ENCODE results near the gene ZC3H12D. TPM values are rescaled to one million over a fixed set of nuclear protein-coding genes. Genes with fewer than 3 reads are reported as not detected.
A peak's percentile ranks its signal among the peaks of the same experiment; 100 is the strongest.

The ZC3H12D gene
- total and polyA plus RNA-seq, 2 of the 13 experiments (the other 11 are each of a cell fraction or from before 2014, with no cell fraction given), result 1.2 to 2.7 TPM

GRCh38 chr6:149431905-149432775, 52.7 kb downstream of the ZC3H12D start (continued):
- no peak for TF ChIP-seq MXD4 (CRISPR knock-in tag; IDR thresholded peaks at IDR 0.05)
- 0 out of 2 replicates have a peak, but pooled peaks have one; percentile 71 for TF ChIP-seq FOXC1 (CRISPR knock-in tag; IDR thresholded peaks at IDR 0.05; ENCODE audit: borderline replicate concordance)
- no peak for TF ChIP-seq GABPA (IDR thresholded peaks at IDR 0.05; ENCODE audit: low read depth, low read length)
- no peak for TF ChIP-seq GABPA (CRISPR knock-in tag; IDR thresholded peaks at IDR 0.05; ENCODE audit: low read depth)
- no peak for TF ChIP-seq ZNF441 (CRISPR knock-in tag; IDR thresholded peaks at IDR 0.05; ENCODE audit: borderline replicate concordance)
- TF ChIP-seq ZFP36 (IDR thresholded peaks at IDR 0.05; ENCODE audit: borderline replicate concordance, low read depth, low read length, partially characterized antibody), result peak; percentile 49
- no peak for TF ChIP-seq ZNF343 (CRISPR knock-in tag; IDR thresholded peaks at IDR 0.05)
- TF ChIP-seq SALL1 (CRISPR knock-in tag; IDR thresholded peaks at IDR 0.05), result peak; percentile 91; the same call in 1 of the 2 replicates
- TF ChIP-seq, protein P1, sequence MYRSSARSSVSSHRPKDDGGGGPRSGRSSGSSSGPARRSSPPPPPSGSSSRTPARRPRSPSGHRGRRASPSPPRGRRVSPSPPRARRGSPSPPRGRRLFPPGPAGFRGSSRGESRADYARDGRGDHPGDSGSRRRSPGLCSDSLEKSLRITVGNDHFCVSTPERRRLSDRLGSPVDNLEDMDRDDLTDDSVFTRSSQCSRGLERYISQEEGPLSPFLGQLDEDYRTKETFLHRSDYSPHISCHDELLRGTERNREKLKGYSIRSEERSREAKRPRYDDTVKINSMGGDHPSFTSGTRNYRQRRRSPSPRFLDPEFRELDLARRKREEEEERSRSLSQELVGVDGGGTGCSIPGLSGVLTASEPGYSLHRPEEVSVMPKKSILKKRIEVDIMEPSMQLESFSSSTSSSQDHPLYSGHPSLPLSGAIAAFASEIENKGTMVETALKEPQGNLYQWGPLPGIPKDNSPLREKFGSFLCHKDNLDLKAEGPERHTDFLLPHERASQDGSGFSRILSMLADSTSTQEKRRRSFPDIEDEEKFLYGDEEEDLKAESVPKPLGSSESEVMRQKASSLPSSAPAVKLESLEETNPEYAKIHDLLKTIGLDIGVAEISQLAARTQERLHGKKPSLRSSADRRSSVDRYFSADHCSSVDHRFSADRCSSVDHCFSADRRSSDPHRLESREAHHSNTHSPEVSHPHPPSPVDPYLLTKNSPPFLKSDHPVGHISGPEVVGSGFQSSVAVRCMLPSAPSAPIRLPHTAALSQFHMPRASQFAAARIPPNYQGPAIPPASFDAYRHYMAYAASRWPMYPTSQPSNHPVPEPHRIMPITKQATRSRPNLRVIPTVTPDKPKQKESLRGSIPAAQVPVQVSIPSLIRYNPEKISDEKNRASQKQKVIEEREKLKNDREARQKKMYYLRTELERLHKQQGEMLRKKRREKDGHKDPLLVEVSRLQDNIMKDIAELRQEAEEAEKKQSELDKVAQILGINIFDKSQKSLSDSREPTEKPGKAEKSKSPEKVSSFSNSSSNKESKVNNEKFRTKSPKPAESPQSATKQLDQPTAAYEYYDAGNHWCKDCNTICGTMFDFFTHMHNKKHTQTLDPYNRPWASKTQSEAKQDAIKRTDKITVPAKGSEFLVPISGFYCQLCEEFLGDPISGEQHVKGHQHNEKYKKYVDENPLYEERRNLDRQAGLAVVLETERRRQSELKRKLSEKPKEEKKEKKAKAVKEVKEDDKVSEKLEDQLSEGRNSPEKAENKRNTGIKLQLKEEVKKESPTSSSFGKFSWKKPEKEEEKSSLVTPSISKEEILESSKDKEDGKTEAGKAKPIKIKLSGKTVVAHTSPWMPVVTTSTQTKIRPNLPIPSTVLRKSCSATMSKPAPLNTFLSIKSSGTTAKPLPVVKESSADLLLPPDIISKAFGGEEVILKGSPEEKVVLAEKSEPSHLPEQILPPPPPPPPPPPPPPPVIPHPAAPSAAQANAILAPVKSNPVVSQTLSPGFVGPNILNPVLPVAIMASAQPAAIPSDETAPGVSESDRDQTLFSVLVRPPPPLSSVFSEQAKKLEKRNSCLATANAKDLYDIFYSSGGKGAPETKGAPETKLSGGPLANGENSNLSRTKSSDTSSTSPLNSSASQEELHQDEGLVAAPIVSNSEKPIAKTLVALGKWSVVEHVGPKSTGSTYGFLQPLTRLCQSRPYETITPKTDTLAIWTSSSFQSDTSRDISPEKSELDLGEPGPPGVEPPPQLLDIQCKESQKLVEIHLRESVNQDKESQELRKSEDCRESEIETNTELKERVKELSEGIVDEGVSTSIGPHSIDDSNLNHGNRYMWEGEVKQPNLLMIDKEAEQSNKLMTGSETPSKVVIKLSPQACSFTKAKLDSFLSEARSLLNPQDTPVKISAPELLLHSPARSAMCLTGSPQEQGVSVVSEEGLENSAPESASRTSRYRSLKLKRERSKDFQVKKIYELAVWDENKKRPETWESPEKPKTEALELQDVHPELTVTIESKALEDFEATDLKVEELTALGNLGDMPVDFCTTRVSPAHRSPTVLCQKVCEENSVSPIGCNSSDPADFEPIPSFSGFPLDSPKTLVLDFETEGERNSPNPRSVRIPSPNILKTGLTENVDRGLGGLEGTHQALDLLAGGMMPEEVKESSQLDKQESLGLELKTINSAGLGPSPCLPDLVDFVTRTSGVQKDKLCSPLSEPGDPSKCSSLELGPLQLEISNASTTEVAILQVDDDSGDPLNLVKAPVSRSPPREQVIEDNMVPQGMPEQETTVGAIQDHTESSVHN (CRISPR knock-in tag; IDR thresholded peaks at IDR 0.05), result no peak
- TF ChIP-seq ZNF670 (CRISPR knock-in tag; IDR thresholded peaks at IDR 0.05; ENCODE audit: borderline replicate concordance), result no peak
- TF ChIP-seq ZNF609 (CRISPR knock-in tag; IDR thresholded peaks at IDR 0.05; ENCODE audit: borderline replicate concordance), result 0 out of 2 replicates have a peak, but pooled peaks have one; percentile 15
- peak; percentile 60 for TF ChIP-seq ETV5 (CRISPR knock-in tag; IDR thresholded peaks at IDR 0.05; ENCODE audit: borderline replicate concordance)
- peak; percentile 47; the same call in 1 of the 2 replicates for TF ChIP-seq ZNF264 (CRISPR knock-in tag; IDR thresholded peaks at IDR 0.05)
- TF ChIP-seq, protein P2, sequence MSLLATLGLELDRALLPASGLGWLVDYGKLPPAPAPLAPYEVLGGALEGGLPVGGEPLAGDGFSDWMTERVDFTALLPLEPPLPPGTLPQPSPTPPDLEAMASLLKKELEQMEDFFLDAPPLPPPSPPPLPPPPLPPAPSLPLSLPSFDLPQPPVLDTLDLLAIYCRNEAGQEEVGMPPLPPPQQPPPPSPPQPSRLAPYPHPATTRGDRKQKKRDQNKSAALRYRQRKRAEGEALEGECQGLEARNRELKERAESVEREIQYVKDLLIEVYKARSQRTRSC (CRISPR knock-in tag; IDR thresholded peaks at IDR 0.05; ENCODE audit: low read depth), result no peak
- TF ChIP-seq XRCC5 (optimal IDR thresholded peaks at IDR 0.05; ENCODE audit: low read length), result peak; percentile 79

Measured in HepG2 (cell line).